Vein endothelial cell (primary cell): ENCODE results near the gene MRGPRX4. TPM values are rescaled to one million over a fixed set of nuclear protein-coding genes. Genes with fewer than 3 reads are reported as not detected.

Source experiments
- total RNA-seq: library from RNA; depleted of rRNA; stranded (reverse); fragments of >200 nt; gene quantifications from 2 replicates; pipeline ENCODE4 v1.2.3, GENCODE V29; 2012

Gene MRGPRX4
- not detected in 2 replicates for total RNA-seq

GRCh38 chr11:18172666-18173065, at the start of gene MRGPRX4:
Gene MRGPRX4 (plus strand): TSS chr11:18172837. CDS start chr11:18173257, 420 bp downstream.

GRCh38 chr11:18132341-18132740, 40.3 kb upstream of the MRGPRX4 start, which contains the start of gene MRGPRX3:
Gene MRGPRX3 (plus strand): TSS chr11:18132571. CDS start chr11:18137203, 4,632 bp downstream.

Other genes starting within 250 kb of the MRGPRX4 start
- 10.2 and 14.4 TPM in 2 replicates for gene SERGEF, start 159.8 kb upstream of the MRGPRX4 start, total RNA-seq
- 0.10 and 0.33 TPM in 2 replicates for gene TPH1, start 126.6 kb upstream of the MRGPRX4 start, total RNA-seq
- 17.0 and 20.2 TPM in 2 replicates for gene SAAL1, start 66.8 kb upstream of the MRGPRX4 start, total RNA-seq
- not detected in 2 replicates for gene MRGPRX3, start 40.3 kb upstream of the MRGPRX4 start, total RNA-seq
- not detected in 2 replicates for gene SAA4, start 64.0 kb downstream of the MRGPRX4 start, total RNA-seq
- not detected in 2 replicates for gene SAA2, start 75.8 kb downstream of the MRGPRX4 start, total RNA-seq
- gene SAA1, start 93.4 kb downstream of the MRGPRX4 start, total RNA-seq: not detected in 2 replicates
- 22.9 and 25.1 TPM in 2 replicates for gene HPS5, start 149.3 kb downstream of the MRGPRX4 start, total RNA-seq
- 67.9 and 85.9 TPM in 2 replicates for gene GTF2H1, start 149.7 kb downstream of the MRGPRX4 start, total RNA-seq
- 504 and 559 TPM in 2 replicates for gene LDHA, start 221.7 kb downstream of the MRGPRX4 start, total RNA-seq
- not detected in 2 replicates for gene LDHC, start 239.5 kb downstream of the MRGPRX4 start, total RNA-seq